Measurements from ENCODE around the gene SCD.

The SCD gene

GRCh38 chr10:100340948-100341847 is 5.8 kb upstream of the SCD start:
- no peak for DNase-seq

- no peak for DNase-seq
Measured at GRCh38 chr10:100341953-100342626, 4.9 kb upstream of the SCD start.

- DNase-seq, result no peak
Measured at GRCh38 chr10:100342627-100342972, 4.4 kb upstream of the SCD start.

GRCh38 chr10:100344241-100344788 is 2.7 kb upstream of the SCD start:
- DNase-seq, result no peak

GRCh38 chr10:100345570-100346330 is 1.3 kb upstream of the SCD start:
- no peak for DNase-seq

GRCh38 chr10:100346351-100346764 is 675 bp upstream of the SCD start:
- peak; percentile 53 for DNase-seq

GRCh38 chr10:100347568-100348195 is 649 bp downstream of the SCD start:
- no peak for DNase-seq

GRCh38 chr10:100348389-100348927 is 1.4 kb downstream of the SCD start:
- DNase-seq, result no peak

- DNase-seq, result no peak
Measured at GRCh38 chr10:100349087-100349486, 2.1 kb downstream of the SCD start.

GRCh38 chr10:100349672-100350071 is 2.6 kb downstream of the SCD start:
- DNase-seq, result no peak

- DNase-seq, result no peak
Measured at GRCh38 chr10:100350914-100351485, 4.0 kb downstream of the SCD start.

GRCh38 chr10:100353770-100354485 is 6.9 kb downstream of the SCD start:
- DNase-seq, result no peak

GRCh38 chr10:100355086-100355485 is 8.1 kb downstream of the SCD start:
- no peak for DNase-seq

- DNase-seq, result no peak
Measured at GRCh38 chr10:100356067-100357017, 9.3 kb downstream of the SCD start.

GRCh38 chr10:100357059-100357858 is 10.2 kb downstream of the SCD start:
- no peak for DNase-seq

GRCh38 chr10:100359030-100359432 is 12.0 kb downstream of the SCD start:
- no peak for DNase-seq

- no peak for DNase-seq
Measured at GRCh38 chr10:100359529-100360150, 12.6 kb downstream of the SCD start.

GRCh38 chr10:100360234-100360633 is 13.2 kb downstream of the SCD start:
- no peak for DNase-seq
